Central memory CD8-positive, alpha-beta T cell (primary cell): ENCODE results near the gene ALOX12.

Experiments used
- ATAC-seq: fragments of 150-1000 bp; cut with Tn5 transposase; replicated peaks from 2 replicates; pipeline ENCODE4 v1.10.0; 2022; ENCODE audit warnings: mild to moderate bottlenecking, moderate FRiP score, moderate number of reproducible peaks; ENCODE audit not compliant: poor library complexity, severe bottlenecking; ENCODE audit errors: extremely low read depth
- DNase-seq, 2 donors: peaks; one replicate each; pipeline ENCODE4 v3.0.0; 2021; ENCODE audit warnings: low spot score in 2 of 2
- H3K27ac Mint-ChIP-seq: one replicate; pipeline ENCODE4 v1.8.0; 2022; ENCODE audit warnings: low read depth, mild to moderate bottlenecking, moderate library complexity, mixed read lengths
- H3K27me3 Mint-ChIP-seq: one replicate; pipeline ENCODE4 v1.8.0; 2022; ENCODE audit warnings: mixed read lengths
- H3K36me3 Mint-ChIP-seq: one replicate; pipeline ENCODE4 v1.8.0; 2022; ENCODE audit warnings: mild to moderate bottlenecking, moderate library complexity, mixed read lengths; ENCODE audit not compliant: insufficient read depth
- H3K4me1 Mint-ChIP-seq: one replicate; pipeline ENCODE4 v1.8.0; 2022; ENCODE audit warnings: mixed read lengths
- H3K4me3 Mint-ChIP-seq: one replicate; pipeline ENCODE4 v1.8.0; 2022; ENCODE audit warnings: mild to moderate bottlenecking, moderate library complexity, mixed read lengths
- H3K9me3 Mint-ChIP-seq: one replicate; pipeline ENCODE4 v1.8.0; 2022; ENCODE audit warnings: mixed read lengths

Gene ALOX12

GRCh38 chr17:7019839-7020519 lies 24.1 kb downstream of the ALOX12 start:
- Mint-ChIP-seq H3K4me3 (no peak overlapping the region), H3K27me3 (no peaks in the 10 kb centered on the region), H3K27ac (no peak overlapping the region), H3K9me3 (no peaks in the 10 kb centered on the region), H3K4me1 (peaks cover 69% of the 10 kb centered on the region), H3K36me3 (peaks cover 17% of the 10 kb centered on the region)
- ATAC-seq (no peak), DNase-seq (no peak)

GRCh38 chr17:7020894-7021664 lies 25.2 kb downstream of the ALOX12 start:
- no peak for DNase-seq
- no peak for ATAC-seq
- peaks cover 58% of the 10 kb centered on the region for H3K4me1 Mint-ChIP-seq
- H3K27me3 Mint-ChIP-seq: no peaks in the 10 kb centered on the region
- no peaks in the 10 kb centered on the region for H3K9me3 Mint-ChIP-seq
- H3K4me3 Mint-ChIP-seq: no peak overlapping the region
- H3K27ac Mint-ChIP-seq: peak overlapping the region; percentile 55
- H3K36me3 Mint-ChIP-seq: peaks cover 11% of the 10 kb centered on the region

- Mint-ChIP-seq H3K27me3 (no peaks in the 10 kb centered on the region), H3K4me3 (peak overlapping the region; percentile 70), H3K27ac (peak overlapping the region; percentile 82), H3K36me3 (peaks cover 9% of the 10 kb centered on the region), H3K9me3 (no peaks in the 10 kb centered on the region), H3K4me1 (peaks cover 48% of the 10 kb centered on the region)
- peak; percentile 62 to 74 for DNase-seq
- peak; percentile 54 for ATAC-seq
Measured at GRCh38 chr17:7021993-7022778, 26.3 kb downstream of the ALOX12 start.

GRCh38 chr17:7022781-7023571 lies 27.1 kb downstream of the ALOX12 start, which contains the start of gene BCL6B:
Gene BCL6B, plus strand, starts transcription at chr17:7023050. Its CDS starts 622 bp downstream, at chr17:7023672.
- no peak for DNase-seq
- no peaks in the 10 kb centered on the region for H3K27me3 Mint-ChIP-seq
- peak within 1 kb of the TSS; percentile 82 for H3K27ac Mint-ChIP-seq

GRCh38 chr17:7023576-7024401 lies 27.9 kb downstream of the ALOX12 start:
- peak overlapping the region; percentile 70 for H3K4me3 Mint-ChIP-seq
- ATAC-seq (peak; percentile 80), DNase-seq (peak; percentile 92 to 95)
- no peaks in the 10 kb centered on the region for H3K9me3 Mint-ChIP-seq
- peak overlapping the region; percentile 82 for H3K27ac Mint-ChIP-seq
- H3K36me3 Mint-ChIP-seq: peaks cover 8% of the 10 kb centered on the region
- H3K4me1 Mint-ChIP-seq: peaks cover 40% of the 10 kb centered on the region
- H3K27me3 Mint-ChIP-seq: no peaks in the 10 kb centered on the region

More at GRCh38 chr17:7022781-7023571, 27.1 kb downstream of the ALOX12 start, which contains the start of gene BCL6B:
- H3K4me3 Mint-ChIP-seq: peak within 1 kb of the TSS; percentile 70
- H3K36me3 Mint-ChIP-seq: peaks cover 8% of the 10 kb centered on the region
- H3K9me3 Mint-ChIP-seq: no peaks in the 10 kb centered on the region
- peaks cover 42% of the 10 kb centered on the region for H3K4me1 Mint-ChIP-seq
- no peak for ATAC-seq

GRCh38 chr17:7024402-7024785 lies 28.5 kb downstream of the ALOX12 start:
- no peak for DNase-seq
- Mint-ChIP-seq H3K36me3 (peaks cover 6% of the 10 kb centered on the region), H3K9me3 (no peaks in the 10 kb centered on the region), H3K27me3 (no peaks in the 10 kb centered on the region), H3K27ac (no peak overlapping the region), H3K4me3 (peak overlapping the region; percentile 70), H3K4me1 (peaks cover 40% of the 10 kb centered on the region)
- no peak for ATAC-seq

- Mint-ChIP-seq H3K4me3 (no peak overlapping the region), H3K27ac (peak overlapping the region; percentile 79), H3K4me1 (peaks cover 47% of the 10 kb centered on the region), H3K36me3 (peaks cover 6% of the 10 kb centered on the region), H3K9me3 (no peaks in the 10 kb centered on the region), H3K27me3 (no peaks in the 10 kb centered on the region)
- ATAC-seq (no peak), DNase-seq (no peak)
Measured at GRCh38 chr17:7025245-7025644, 29.4 kb downstream of the ALOX12 start.

- Mint-ChIP-seq H3K27ac (no peak overlapping the region), H3K27me3 (no peaks in the 10 kb centered on the region), H3K36me3 (peaks cover 6% of the 10 kb centered on the region), H3K4me1 (peaks cover 46% of the 10 kb centered on the region), H3K9me3 (no peaks in the 10 kb centered on the region), H3K4me3 (no peak overlapping the region)
- no peak for DNase-seq
- ATAC-seq: no peak
Measured at GRCh38 chr17:7026471-7027115, 30.7 kb downstream of the ALOX12 start.

GRCh38 chr17:7027335-7027734 lies 31.5 kb downstream of the ALOX12 start:
- no peak for DNase-seq
- Mint-ChIP-seq H3K36me3 (peaks cover 6% of the 10 kb centered on the region), H3K4me3 (no peak overlapping the region), H3K9me3 (no peaks in the 10 kb centered on the region), H3K4me1 (peaks cover 46% of the 10 kb centered on the region), H3K27me3 (no peaks in the 10 kb centered on the region), H3K27ac (no peak overlapping the region)
- ATAC-seq: no peak

- Mint-ChIP-seq H3K4me1 (peaks cover 46% of the 10 kb centered on the region), H3K36me3 (peaks cover 1% of the 10 kb centered on the region), H3K27ac (no peak overlapping the region), H3K9me3 (no peaks in the 10 kb centered on the region), H3K4me3 (no peak overlapping the region), H3K27me3 (no peaks in the 10 kb centered on the region)
- ATAC-seq (no peak), DNase-seq (no peak)
Measured at GRCh38 chr17:7029096-7029495, 33.2 kb downstream of the ALOX12 start.

GRCh38 chr17:7029659-7030058 lies 33.8 kb downstream of the ALOX12 start:
- H3K4me1 Mint-ChIP-seq: peaks cover 50% of the 10 kb centered on the region
- H3K9me3 Mint-ChIP-seq: no peaks in the 10 kb centered on the region
- peaks cover 1% of the 10 kb centered on the region for H3K36me3 Mint-ChIP-seq
- H3K4me3 Mint-ChIP-seq: peak overlapping the region; percentile 41
- H3K27ac Mint-ChIP-seq: peak overlapping the region; percentile 82
- peak; percentile 54 for ATAC-seq
- no peak for DNase-seq
- H3K27me3 Mint-ChIP-seq: no peaks in the 10 kb centered on the region
